Neural crest cell (in vitro differentiated cells): ENCODE measurements around the gene APLP2. TPM values are rescaled to one million over a fixed set of nuclear protein-coding genes. Genes with fewer than 3 reads are reported as not detected.

Experiments
- DNase-seq: peaks from one replicate; pipeline ENCODE4 v3.0.0; 2021; ENCODE audit warnings: low read depth, mixed read lengths, low spot score
- H3K27ac Mint-ChIP-seq: one replicate; pipeline ENCODE4 v1.8.0; 2021; ENCODE audit warnings: mild to moderate bottlenecking, mixed read lengths; ENCODE audit not compliant: unreplicated experiment
- H3K27me3 Mint-ChIP-seq: 2 replicates; pipeline ENCODE4 v1.8.0; 2021; ENCODE audit warnings: low read depth, mild to moderate bottlenecking, mixed read lengths
- H3K36me3 Mint-ChIP-seq: 2 replicates; pipeline ENCODE4 v1.8.0; 2021; ENCODE audit warnings: low read depth, mild to moderate bottlenecking, mixed read lengths
- H3K4me1 Mint-ChIP-seq: 2 replicates; pipeline ENCODE4 v1.8.0; 2021; ENCODE audit warnings: mixed read lengths
- H3K4me3 Mint-ChIP-seq: one replicate; pipeline ENCODE4 v1.8.0; 2021; ENCODE audit warnings: mild to moderate bottlenecking, mixed read lengths
- H3K9me3 Mint-ChIP-seq: 2 replicates; pipeline ENCODE4 v1.8.0; 2021; ENCODE audit warnings: mixed read lengths
- CTCF ChIP-seq: fragments of 200-600 bp; sonication (generic); conservative IDR thresholded peaks from 2 replicates; pipeline ENCODE4 v1.5.0; 2021; ENCODE audit warnings: antibody characterized with exemption, mild to moderate bottlenecking
- total RNA-seq: library from RNA; stranded (reverse); gene quantifications from 2 replicates; pipeline ENCODE4 v1.2.1, GENCODE V29; 2021

Gene APLP2
- total RNA-seq, 1 donor from 2014 or later: 234 TPM

- Mint-ChIP-seq H3K27ac (no peak overlapping the region), H3K27me3 (no peaks in the 10 kb centered on the region), H3K4me1 (peaks cover 10% of the 10 kb centered on the region), H3K9me3 (no peaks in the 10 kb centered on the region), H3K36me3 (peaks cover 21% of the 10 kb centered on the region), H3K4me3 (no peak overlapping the region)
- TF ChIP-seq CTCF: no peak
- no peak for DNase-seq
Measured at GRCh38 chr11:130126516-130126915, 56.8 kb downstream of the APLP2 start.

DNA sequence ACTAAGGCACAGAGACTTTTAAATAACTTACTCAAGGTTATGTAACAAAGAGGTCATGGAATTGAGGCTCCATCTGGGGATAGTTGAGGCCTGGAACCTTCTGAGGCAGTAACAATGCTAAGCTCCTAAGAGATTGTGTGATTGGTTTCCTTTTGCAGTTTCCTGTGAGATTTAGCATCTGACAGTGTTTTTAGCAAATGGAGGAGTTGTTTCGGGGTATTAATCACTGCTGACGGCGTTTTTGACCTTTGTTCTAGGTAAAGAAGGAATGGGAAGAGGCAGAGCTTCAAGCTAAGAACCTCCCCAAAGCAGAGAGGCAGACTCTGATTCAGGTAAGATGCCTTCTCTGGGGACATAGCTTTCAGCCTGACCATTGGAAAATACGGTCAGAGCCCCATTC is 57.8 kb downstream of the APLP2 start:
- H3K4me3 Mint-ChIP-seq: no peak overlapping the region
- no peaks in the 10 kb centered on the region for H3K27me3 Mint-ChIP-seq
- no peaks in the 10 kb centered on the region for H3K9me3 Mint-ChIP-seq
- peak overlapping the region; percentile 78 for H3K27ac Mint-ChIP-seq
- no peak for TF ChIP-seq CTCF
- H3K36me3 Mint-ChIP-seq: peaks cover 21% of the 10 kb centered on the region
- no peak for DNase-seq
- no peaks in the 10 kb centered on the region for H3K4me1 Mint-ChIP-seq

DNA sequence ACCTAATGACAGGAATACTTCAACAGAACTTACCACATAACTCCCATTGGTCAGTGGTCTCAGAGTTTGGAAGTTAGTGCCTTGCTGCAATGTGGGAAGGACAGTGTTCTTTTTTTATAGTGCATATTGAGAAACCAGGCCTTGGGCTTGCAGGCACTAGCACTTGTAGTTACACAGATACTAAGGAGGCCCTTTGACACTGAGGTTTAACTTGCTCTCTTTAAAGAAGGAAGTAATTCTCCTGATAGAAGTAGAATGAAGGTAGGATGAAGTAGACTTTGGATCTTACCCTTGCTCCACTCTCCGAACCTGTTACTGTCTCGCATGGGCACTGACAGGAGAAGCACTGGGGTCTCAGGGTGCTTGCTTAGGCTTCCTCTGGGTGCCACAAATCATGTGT is 58.9 kb downstream of the APLP2 start:
- no peak overlapping the region for H3K4me3 Mint-ChIP-seq
- no peak for TF ChIP-seq CTCF

DNA sequence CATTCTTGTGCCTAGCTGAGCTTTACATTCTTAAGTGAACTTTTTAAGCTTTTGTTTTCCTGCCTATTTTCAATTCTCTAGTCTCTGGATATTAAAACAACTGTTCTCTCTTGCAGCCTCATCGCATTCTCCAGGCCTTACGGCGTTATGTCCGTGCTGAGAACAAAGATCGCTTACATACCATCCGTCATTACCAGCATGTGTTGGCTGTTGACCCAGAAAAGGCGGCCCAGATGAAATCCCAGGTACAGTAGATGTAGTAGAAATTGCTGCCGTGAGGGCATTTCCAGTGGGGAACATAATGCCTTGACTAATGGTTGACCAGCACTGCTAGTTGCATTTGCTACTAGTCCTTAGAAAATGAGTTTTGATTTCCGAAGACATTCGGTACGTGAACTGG is 60.2 kb downstream of the APLP2 start:
- Mint-ChIP-seq H3K27ac (peak overlapping the region; percentile 20), H3K4me1 (no peaks in the 10 kb centered on the region)

More for the DNA sequence above, 58.9 kb downstream of the APLP2 start:
- Mint-ChIP-seq H3K36me3 (peaks cover 26% of the 10 kb centered on the region), H3K9me3 (no peaks in the 10 kb centered on the region), H3K4me1 (no peaks in the 10 kb centered on the region), H3K27me3 (no peaks in the 10 kb centered on the region), H3K27ac (no peak overlapping the region)
- no peak for DNase-seq

DNA sequence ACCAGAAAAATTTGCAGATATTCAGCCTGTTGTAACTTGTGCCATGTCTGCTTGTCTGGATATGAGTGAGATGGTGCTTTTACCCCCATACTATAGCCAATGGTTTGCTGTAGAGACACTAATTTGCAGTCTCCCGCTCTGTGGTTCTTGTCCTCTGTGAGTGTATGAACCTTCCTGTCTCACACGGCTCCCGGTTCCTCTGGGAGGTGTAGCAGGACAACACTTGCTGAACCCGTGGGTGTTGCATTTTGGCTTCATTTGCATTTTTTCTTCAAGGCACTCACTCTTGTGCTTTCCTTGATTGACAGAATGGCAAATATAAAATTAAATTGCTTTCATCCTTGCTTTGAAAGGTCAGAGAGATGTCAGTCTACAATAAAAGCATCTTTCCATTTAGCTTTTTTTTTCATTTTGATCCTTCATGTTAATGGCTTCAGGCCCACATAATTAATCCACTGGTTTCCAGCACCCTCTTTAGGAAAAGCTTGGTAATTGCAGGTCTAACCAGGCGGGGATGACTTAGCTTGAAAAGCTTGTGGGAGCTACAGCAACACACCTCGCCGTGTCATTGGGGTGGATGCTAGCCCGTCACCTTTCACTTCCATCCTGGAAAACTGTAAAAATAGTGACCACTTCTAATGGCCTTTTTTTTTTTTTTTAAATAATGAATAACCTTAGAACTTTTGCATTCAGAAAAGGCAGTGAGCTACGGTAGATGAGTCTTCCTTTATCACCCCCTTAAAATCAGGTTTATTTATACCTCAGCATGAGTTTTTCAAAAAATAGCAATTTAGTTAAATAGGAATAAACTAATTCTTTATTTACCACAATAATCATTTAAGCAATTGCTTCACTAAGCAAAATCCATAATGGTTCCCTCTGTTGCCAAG is 62.5 kb downstream of the APLP2 start:
- no peaks in the 10 kb centered on the region for H3K9me3 Mint-ChIP-seq
- H3K27me3 Mint-ChIP-seq: no peaks in the 10 kb centered on the region
- peak; percentile 81 for TF ChIP-seq CTCF
- H3K4me3 Mint-ChIP-seq: no peak overlapping the region
- no peak overlapping the region for H3K27ac Mint-ChIP-seq
- DNase-seq: peak; percentile 34
- no peaks in the 10 kb centered on the region for H3K4me1 Mint-ChIP-seq
- peaks cover 37% of the 10 kb centered on the region for H3K36me3 Mint-ChIP-seq

More for the DNA sequence above, 60.2 kb downstream of the APLP2 start:
- Mint-ChIP-seq H3K9me3 (no peaks in the 10 kb centered on the region), H3K27me3 (no peaks in the 10 kb centered on the region), H3K36me3 (peaks cover 32% of the 10 kb centered on the region), H3K4me3 (no peak overlapping the region)
- no peak for DNase-seq
- no peak for TF ChIP-seq CTCF
